Renal cortex interstitium (tissue), 11 donors: ENCODE measurements around the gene AHDC1. TPM values are rescaled to one million over a fixed set of nuclear protein-coding genes. Genes with fewer than 3 reads are reported as not detected.
"Not testable (repeated sequence)": the region's sequence is repeated elsewhere in the genome, so short reads cannot be mapped to it uniquely, and the experiment has no call there.

Experiments used
- DNase-seq, 11 donors: peaks; one replicate each; pipeline ENCODE4 v3.0.0-alpha.2; 2013; ENCODE audit warnings: low read depth in 9 of 11, low spot score in 4 of 11; ENCODE audit errors: extremely low read depth in 1 of 11
- polyA plus RNA-seq, 3 donors: library from polyadenylated mRNA; unstranded; fragments of 120-200 nt; gene quantifications; one replicate each; pipeline ENCODE4 v1.2.1, GENCODE V29; 2013; ENCODE audit not compliant: insufficient read length in 3 of 3

The AHDC1 gene
- polyA plus RNA-seq, 3 donors: 34.6 to 50.9 (median 48.8) TPM

GRCh38 chr1:27560268-27561123 lies 43.4 kb downstream of the AHDC1 start:
- no peak for DNase-seq

- no peak for DNase-seq
Observed at GRCh38 chr1:27559466-27560030, 44.4 kb downstream of the AHDC1 start.

GRCh38 chr1:27557596-27558340 lies 46.2 kb downstream of the AHDC1 start:
- DNase-seq: no peak

GRCh38 chr1:27556781-27557595 lies 47.0 kb downstream of the AHDC1 start:
- peak in 8 of 11 donors; percentile 70 to 88 (median 78) for DNase-seq

- DNase-seq: no peak
Observed at GRCh38 chr1:27556435-27556780, 47.5 kb downstream of the AHDC1 start.

- no peak for DNase-seq
Observed at GRCh38 chr1:27555700-27556424, 48.1 kb downstream of the AHDC1 start.

GRCh38 chr1:27554759-27555699 lies 48.9 kb downstream of the AHDC1 start:
- no peak for DNase-seq

GRCh38 chr1:27554293-27554692 lies 49.7 kb downstream of the AHDC1 start:
- no peak for DNase-seq

GRCh38 chr1:27553823-27554222 lies 50.1 kb downstream of the AHDC1 start:
- DNase-seq: not testable (repeated sequence)

GRCh38 chr1:27552911-27553420 lies 51.0 kb downstream of the AHDC1 start:
- DNase-seq: no peak

- no peak for DNase-seq
Observed at GRCh38 chr1:27551953-27552312, 52.0 kb downstream of the AHDC1 start.

- no peak for DNase-seq
Observed at GRCh38 chr1:27551170-27551952, 52.6 kb downstream of the AHDC1 start.

- DNase-seq: no peak
Observed at GRCh38 chr1:27550510-27551169, 53.3 kb downstream of the AHDC1 start.

- DNase-seq: no peak
Observed at GRCh38 chr1:27549807-27550408, 54.0 kb downstream of the AHDC1 start.

- DNase-seq: no peak
Observed at GRCh38 chr1:27548858-27549719, 54.9 kb downstream of the AHDC1 start.
